Heart left ventricle (tissue), 16 donors: ENCODE data around the gene KCNJ6. TPM values are rescaled to one million over a fixed set of nuclear protein-coding genes. Genes with fewer than 3 reads are reported as not detected.

Experiments
- ATAC-seq, 4 donors: fragments of 200-7000 bp; cut with Tn5 transposase; one replicate each; pipeline ENCODE4 v1.9.1; 2020 to 2022; ENCODE audit warnings: moderate library complexity in 4 of 4, mild to moderate bottlenecking in 3 of 4, moderate number of reproducible peaks in 1 of 4
- DNase-seq, 5 donors: peaks; one replicate each; pipeline ENCODE4 v3.0.0-alpha.2; 2020
- H3K27ac ChIP-seq, 12 donors: fragments of 200-600 bp; sonication (generic) in 4 of 12; one replicate each; pipeline versions ENCODE4 v1.5.0 to v1.8.0; 2016 to 2022; ENCODE audit warnings: mild to moderate bottlenecking in 2 of 12
- H3K27me3 ChIP-seq, 9 donors: fragments of 200-600 bp; sonication (generic) in 2 of 9; one replicate each; pipeline versions ENCODE4 v1.5.1 to v1.8.0; 2016 to 2022; ENCODE audit warnings: mild to moderate bottlenecking in 3 of 9
- H3K36me3 ChIP-seq, 9 donors: fragments of 200-600 bp; sonication (generic) in 2 of 9; one replicate each; pipeline versions ENCODE4 v1.5.0 to v1.8.0; 2018 to 2022; ENCODE audit warnings: mild to moderate bottlenecking in 2 of 9
- H3K4me1 ChIP-seq, 12 donors: fragments of 200-600 bp; sonication (generic) in 4 of 12; one replicate each; pipeline versions ENCODE4 v1.5.0 to v1.8.0; 2016 to 2022; ENCODE audit warnings: mild to moderate bottlenecking in 3 of 12
- H3K4me3 ChIP-seq, 12 donors: fragments of 200-600 bp; sonication (generic) in 4 of 12; one replicate each; pipeline versions ENCODE4 v1.5.0 to v1.8.0; 2017 to 2022; ENCODE audit warnings: mild to moderate bottlenecking in 9 of 12, moderate library complexity in 4 of 12
- H3K9me3 ChIP-seq, 12 donors: fragments of 200-600 bp; sonication (generic) in 4 of 12; one replicate each; pipeline versions ENCODE4 v1.5.0 to v1.8.0; 2016 to 2022; ENCODE audit warnings: mild to moderate bottlenecking in 1 of 12
- POLR2A ChIP-seq, 2 donors: fragments of 450-650 bp; IDR thresholded peaks; one replicate each; pipeline ENCODE4 v1.6.1; 2017; ENCODE audit warnings: antibody characterized with exemption in 2 of 2, mild to moderate bottlenecking in 2 of 2, moderate library complexity in 2 of 2
- WGBS, 4 donors: extraction: QIAGEN DNeasy Blood & Tissue Kit in 2 of 4; methylation state at CpG; one replicate each; pipeline versions ENCODE4 v1.1.5 to v1.1.7; 2013 to 2018; 5-methylcytosine and 5-hydroxymethylcytosine counted together
- intact Hi-C, 10 donors: fragments of 100-400 bp; cut with DNase I; formaldehyde crosslinking; loops; one replicate each; pipeline versions ENCODE4 v1.11.1 to v1.14.2; 2022
- polyA plus RNA-seq, 2 donors: library from polyadenylated mRNA; stranded (reverse); fragments of 200-250 nt; gene quantifications; one replicate each; pipeline ENCODE4 v1.2.3, GENCODE V29; 2013
- total RNA-seq, 9 donors: library from RNA; depleted of rRNA in 2 of 9; stranded (reverse); fragments of >200 nt in 2 of 9; fragmentation: NEBNext Ultra II Directional in 3 of 9; extraction: Animal tissue kit (Norgen Biotek cat#: 25700) in 3 of 9; gene quantifications; one replicate each; pipeline versions ENCODE4 v1.1.0 to v1.2.4, GENCODE V29; 2016 to 2023
- TF ChIP-seq, protein P1 (sequence below), 12 donors: fragments of 200-600 bp; sonication (generic) in 4 of 12; IDR thresholded peaks; one replicate each; pipeline versions ENCODE4 v1.5.0 to v1.8.0; 2018 to 2022; ENCODE audit warnings: antibody characterized with exemption in 12 of 12, mild to moderate bottlenecking in 5 of 12
- donor health status: ischemic (EF 13 %, LVEDD 7.1; RV severe dilation, severe dysfunction).
- donor health status: healthy with polysubstance abuse.
- donor health status: DM: no; HTN: yes; CAD: no.
- donor health status: DM: no; HTN: no; CAD: no.
- donor health status: ischemic (EF 25% LVEDD 6.9; RV normal size, moderate dysfunction).
- donor health status: ischemic (EF 25% LVEDD 5.7; RV mildly dilated, moderate dysfunction).
- donor health status: healthy.
- donor health status: DM: yes; HTN: yes; CAD: no.
- donor health status: ischemic (EF 35%, LVEDD 5.7; RV mildly dilated, moderate dysfunction).
- donor health status: nonischemic (EF 11% LVEDD 7.7; RV severe dilation, severe dysfunction).
- donor health status: DM: yes; HTN: yes; CAD: no.
- donor health status: PGD.
- donor health status: ischemic (EF 29% LVEDD 5.4; RV normal size, mild dysfunction).
- donor health status: nonischemic (EF 23%, LVEDD 6.1; RV moderate dilation, normal function).

KCNJ6 gene
- total and polyA plus RNA-seq, 11 donors = not detected

DNA sequence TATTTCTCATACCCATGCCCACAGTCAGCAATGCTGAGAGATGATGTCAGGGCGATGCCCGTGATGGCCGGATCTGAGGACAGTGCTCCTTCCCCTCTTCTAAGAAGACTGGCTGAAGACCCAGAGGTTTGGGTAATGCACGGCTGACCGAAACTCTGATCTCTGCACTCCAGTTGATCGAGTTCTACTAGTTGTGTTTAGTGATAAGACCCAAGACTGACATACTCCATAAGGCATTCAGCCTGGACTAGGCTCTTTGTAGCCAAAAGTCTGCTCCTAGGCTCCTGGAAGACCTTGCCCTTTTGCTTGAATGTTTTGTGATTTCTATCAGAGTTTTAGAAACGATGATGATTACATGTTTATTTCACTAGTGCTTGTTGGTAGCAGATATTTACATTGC is 298.2 kb downstream of the KCNJ6 start:
- Histone ChIP-seq H3K27ac (no peak overlapping the region), H3K36me3 (no peaks in the 10 kb centered on the region), H3K9me3 (peaks cover 0 to 5% (median 0%) of the 10 kb centered on the region in 12 donors), H3K27me3 (no peaks in the 10 kb centered on the region), H3K4me1 (peaks cover 0 to 20% (median 10%) of the 10 kb centered on the region in 12 donors), H3K4me3 (no peak overlapping the region)
- ATAC-seq (no peak), DNase-seq (no peak)
- intact Hi-C loops = no loop called here
- TF ChIP-seq, protein P1, sequence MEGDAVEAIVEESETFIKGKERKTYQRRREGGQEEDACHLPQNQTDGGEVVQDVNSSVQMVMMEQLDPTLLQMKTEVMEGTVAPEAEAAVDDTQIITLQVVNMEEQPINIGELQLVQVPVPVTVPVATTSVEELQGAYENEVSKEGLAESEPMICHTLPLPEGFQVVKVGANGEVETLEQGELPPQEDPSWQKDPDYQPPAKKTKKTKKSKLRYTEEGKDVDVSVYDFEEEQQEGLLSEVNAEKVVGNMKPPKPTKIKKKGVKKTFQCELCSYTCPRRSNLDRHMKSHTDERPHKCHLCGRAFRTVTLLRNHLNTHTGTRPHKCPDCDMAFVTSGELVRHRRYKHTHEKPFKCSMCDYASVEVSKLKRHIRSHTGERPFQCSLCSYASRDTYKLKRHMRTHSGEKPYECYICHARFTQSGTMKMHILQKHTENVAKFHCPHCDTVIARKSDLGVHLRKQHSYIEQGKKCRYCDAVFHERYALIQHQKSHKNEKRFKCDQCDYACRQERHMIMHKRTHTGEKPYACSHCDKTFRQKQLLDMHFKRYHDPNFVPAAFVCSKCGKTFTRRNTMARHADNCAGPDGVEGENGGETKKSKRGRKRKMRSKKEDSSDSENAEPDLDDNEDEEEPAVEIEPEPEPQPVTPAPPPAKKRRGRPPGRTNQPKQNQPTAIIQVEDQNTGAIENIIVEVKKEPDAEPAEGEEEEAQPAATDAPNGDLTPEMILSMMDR (IDR thresholded peaks at IDR 0.05) = no peak
- TF ChIP-seq POLR2A (IDR thresholded peaks at IDR 0.05) = no peak
- 87 to 94% (median 92%) methylated on average over 7 of the region's 7 CpGs for WGBS, 4 donors

DNA sequence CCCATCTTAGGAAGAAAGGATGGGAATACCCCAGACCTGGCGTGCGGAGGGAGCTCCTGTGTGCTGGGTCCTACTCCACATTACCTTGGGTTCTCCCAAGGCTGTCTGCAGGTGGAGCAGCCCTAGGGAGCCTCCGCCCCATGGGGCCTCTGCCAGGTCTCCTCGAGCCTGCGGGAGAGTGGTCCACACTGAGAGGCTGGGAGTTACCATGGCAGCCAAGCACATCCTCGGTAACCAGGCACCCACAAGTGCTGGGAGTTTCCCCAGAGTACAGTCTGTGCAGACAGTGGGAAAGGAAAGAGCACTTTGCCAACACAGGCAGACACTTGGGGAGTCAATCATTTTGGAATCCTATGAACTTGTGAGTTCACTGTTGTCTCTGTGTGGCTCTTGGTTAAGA is 300.3 kb downstream of the KCNJ6 start:
- Histone ChIP-seq H3K27ac (no peak overlapping the region), H3K27me3 (no peaks in the 10 kb centered on the region), H3K4me1 (peaks cover 0 to 11% (median 4%) of the 10 kb centered on the region in 12 donors), H3K9me3 (peaks cover 0 to 7% (median 0%) of the 10 kb centered on the region in 12 donors), H3K36me3 (no peaks in the 10 kb centered on the region), H3K4me3 (no peak overlapping the region)
- no peak for DNase-seq
- intact Hi-C loops = no loop called here
- TF ChIP-seq, protein P1 (IDR thresholded peaks at IDR 0.05) = no peak
- TF ChIP-seq POLR2A (IDR thresholded peaks at IDR 0.05) = no peak
- 87 to 95% (median 88%) methylated on average over 6 of the region's 6 CpGs for WGBS, 4 donors
- ATAC-seq = no peak

DNA sequence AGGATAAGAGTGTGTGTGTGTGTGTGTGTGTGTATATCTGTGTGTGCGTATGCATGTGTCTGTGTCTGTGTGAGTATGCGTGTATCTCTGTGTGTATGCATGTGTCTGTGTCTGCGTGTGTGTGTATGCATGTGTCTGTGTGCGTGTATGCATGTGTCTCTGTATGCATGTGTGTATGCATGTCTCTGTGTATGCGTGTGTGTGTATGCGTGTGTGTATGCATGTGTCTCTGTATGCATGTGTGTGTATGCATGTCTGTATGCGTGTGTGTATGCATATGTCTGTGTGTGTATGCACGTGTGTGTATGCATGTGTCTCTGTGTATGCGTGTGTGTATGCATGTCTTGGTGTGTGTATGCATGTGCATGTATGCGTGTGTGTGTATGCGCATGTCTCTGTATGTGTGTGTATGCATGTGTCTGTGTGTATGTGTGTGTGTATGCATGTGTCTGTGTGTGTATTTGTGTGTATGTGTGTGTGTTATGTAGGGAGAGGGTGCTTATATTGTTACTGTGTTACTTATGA is 301.8 kb downstream of the KCNJ6 start:
- TF ChIP-seq POLR2A (IDR thresholded peaks at IDR 0.05) = no peak
- TF ChIP-seq, protein P1 (IDR thresholded peaks at IDR 0.05) = no peak
- peaks cover 0 to 7% (median 0%) of the 10 kb centered on the region in 12 donors for H3K9me3 ChIP-seq
- H3K36me3 ChIP-seq = no peaks in the 10 kb centered on the region
- DNase-seq (no peak), ATAC-seq (no peak)
- H3K4me3 ChIP-seq = no peak overlapping the region
- intact Hi-C loops = no loop called here
- 77 to 98% (median 94%) methylated on average over 11 of the region's 11 CpGs for WGBS, 4 donors
- H3K27me3 ChIP-seq = no peaks in the 10 kb centered on the region
- no peaks in the 10 kb centered on the region for H3K4me1 ChIP-seq
- no peak overlapping the region for H3K27ac ChIP-seq

DNA sequence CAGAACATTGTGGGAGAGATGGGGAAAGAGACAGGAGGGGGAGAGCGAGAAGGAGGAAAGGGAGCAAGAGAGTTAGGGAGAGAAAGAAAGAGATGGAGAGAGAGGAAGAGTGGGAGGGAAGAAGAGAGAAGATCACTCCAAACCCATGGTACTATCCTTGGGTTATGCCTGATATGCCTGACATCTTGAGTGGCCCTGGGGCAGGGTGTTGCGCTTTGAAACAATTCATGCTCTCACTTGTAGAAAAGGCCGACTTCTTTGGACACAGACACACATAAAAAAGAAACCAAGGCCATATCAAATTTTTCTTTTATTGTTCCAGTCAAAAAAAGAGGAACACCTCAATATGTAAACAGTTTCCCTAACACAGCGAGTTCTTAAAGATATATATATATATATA is 309.2 kb downstream of the KCNJ6 start:
- Histone ChIP-seq H3K4me3 (no peak overlapping the region), H3K27me3 (no peaks in the 10 kb centered on the region), H3K9me3 (peaks cover 0 to 4% (median 0%) of the 10 kb centered on the region in 12 donors), H3K36me3 (no peaks in the 10 kb centered on the region), H3K27ac (no peak overlapping the region), H3K4me1 (no peaks in the 10 kb centered on the region)
- 73 to 97% (median 77%) methylated on average over 4 of the region's 4 CpGs for WGBS, 4 donors
- TF ChIP-seq, protein P1 (IDR thresholded peaks at IDR 0.05) = no peak
- TF ChIP-seq POLR2A (IDR thresholded peaks at IDR 0.05) = no peak
- intact Hi-C loops = loop anchor here in 1 of 10 donors (10.0 kb wide), 1 partner anchor 68 kb away; no protein-coding TSS in a partner anchor
- DNase-seq (no peak), ATAC-seq (no peak)
